Neural cell (in vitro differentiated cells): ENCODE results near the gene DUSP12. TPM values are rescaled to one million over a fixed set of nuclear protein-coding genes. Genes with fewer than 3 reads are reported as not detected.

Source experiments
- H2AFZ ChIP-seq: fragments of 200-600, 300-800 bp; sonication (generic), shearing (Covaris generic); 2 replicates; pipeline ENCODE4 v1.6.0; 2014; ENCODE audit warnings: low read depth, mild to moderate bottlenecking, antibody characterized with exemption, low read length, moderate library complexity
- H3F3A ChIP-seq: fragments of 200-600 bp; shearing (Covaris generic); 2 replicates; pipeline ENCODE4 v1.6.1; 2016; ENCODE audit warnings: mild to moderate bottlenecking, moderate library complexity, mixed read lengths, antibody characterized with exemption, low read length; ENCODE audit not compliant: insufficient read depth, poor library complexity, severe bottlenecking
- H3K27ac ChIP-seq: fragments of 200-600, 300-800 bp; sonication (generic), shearing (Covaris generic); 2 replicates; pipeline ENCODE4 v1.5.1; 2014; ENCODE audit warnings: mild to moderate bottlenecking, low read length, moderate library complexity
- H3K27me3 ChIP-seq: fragments of 300-800, 200-600 bp; sonication (generic), shearing (Covaris generic); 2 replicates; pipeline ENCODE4 v1.6.0; 2014; ENCODE audit warnings: mild to moderate bottlenecking, low read depth, low read length, moderate library complexity; ENCODE audit not compliant: insufficient read depth
- H3K36me3 ChIP-seq: fragments of 300-800, 200-600 bp; sonication (generic), shearing (Covaris generic); 2 replicates; pipeline ENCODE4 v1.5.1; 2014; ENCODE audit warnings: mild to moderate bottlenecking, antibody characterized with exemption, low read length, moderate library complexity; ENCODE audit not compliant: insufficient read depth
- H3K4me2 ChIP-seq: fragments of 300-800, 200-600 bp; sonication (generic), shearing (Covaris generic); 2 replicates; pipeline ENCODE4 v1.6.0; 2014; ENCODE audit warnings: mild to moderate bottlenecking, low read length
- H3K4me3 ChIP-seq: fragments of 300-800, 200-600 bp; sonication (generic), shearing (Covaris generic); 2 replicates; pipeline ENCODE4 v1.5.1; 2014; ENCODE audit warnings: mild to moderate bottlenecking, low read length, moderate library complexity
- H3K79me2 ChIP-seq: fragments of 200-600 bp; shearing (Covaris generic); replicated peaks from 2 replicates; pipeline ENCODE4 v1.6.0; 2014; ENCODE audit warnings: mild to moderate bottlenecking, low read length, moderate library complexity; ENCODE audit not compliant: insufficient read depth
- H3K9ac ChIP-seq: fragments of 300-800, 200-600 bp; sonication (generic), shearing (Covaris generic); 2 replicates; pipeline ENCODE4 v1.6.1; 2016; ENCODE audit warnings: mild to moderate bottlenecking, low read length, mixed read lengths
- H3K9me2 ChIP-seq: fragments of 200-600 bp; shearing (Covaris generic); 2 replicates; pipeline ENCODE4 v1.6.1; 2016; ENCODE audit warnings: mild to moderate bottlenecking, low read length, mixed read lengths; ENCODE audit not compliant: insufficient read depth
- H3K9me3 ChIP-seq: fragments of 200-600, 300-800 bp; sonication (generic), shearing (Covaris generic); 2 replicates; pipeline ENCODE4 v1.6.1; 2016; ENCODE audit warnings: mild to moderate bottlenecking, mixed run types, low read length, moderate library complexity, mixed read lengths
- H4K20me1 ChIP-seq: fragments of 200-600 bp; shearing (Covaris generic); 2 replicates; pipeline ENCODE4 v1.6.1; 2016; ENCODE audit warnings: mild to moderate bottlenecking, mixed run types; ENCODE audit not compliant: insufficient read depth
- CTCF ChIP-seq: fragments of 450-650 bp; IDR thresholded peaks from 2 replicates; pipeline ENCODE4 v1.5.1; 2014; ENCODE audit warnings: antibody characterized with exemption, mild to moderate bottlenecking, moderate library complexity; ENCODE audit not compliant: poor library complexity, severe bottlenecking
- EP300 ChIP-seq: fragments of 450-650 bp; conservative IDR thresholded peaks from 2 replicates; pipeline ENCODE4 v1.6.1; 2014; ENCODE audit warnings: antibody characterized with exemption, mild to moderate bottlenecking, moderate library complexity; ENCODE audit not compliant: poor library complexity, severe bottlenecking
- EZH2 ChIP-seq: fragments of 200-600, 300-800 bp; shearing (Covaris generic), sonication (generic); IDR thresholded peaks from 2 replicates; pipeline ENCODE4 v1.6.1; 2014; ENCODE audit warnings: antibody characterized with exemption, low read length, borderline replicate concordance, mild to moderate bottlenecking; ENCODE audit not compliant: insufficient read depth, poor library complexity, severe bottlenecking
- MXI1 ChIP-seq: fragments of 450-650 bp; conservative IDR thresholded peaks from 2 replicates; pipeline ENCODE4 v1.6.1; 2014; ENCODE audit warnings: antibody characterized with exemption, mild to moderate bottlenecking; ENCODE audit not compliant: poor library complexity, severe bottlenecking
- POLR2AphosphoS5 ChIP-seq: IDR thresholded peaks from 2 replicates; pipeline ENCODE4 v1.6.1; 2012
- RAD21 ChIP-seq: fragments of 450-650 bp; conservative IDR thresholded peaks from 2 replicates; pipeline ENCODE4 v1.6.1; 2014; ENCODE audit warnings: antibody characterized with exemption, mild to moderate bottlenecking, moderate library complexity
- REST ChIP-seq: IDR thresholded peaks from 2 replicates; pipeline ENCODE4 v1.6.1; 2012; ENCODE audit warnings: borderline replicate concordance
- SMC3 ChIP-seq: fragments of 450-650 bp; conservative IDR thresholded peaks from 2 replicates; pipeline ENCODE4 v1.6.1; 2014; ENCODE audit warnings: antibody characterized with exemption, mild to moderate bottlenecking, moderate library complexity; ENCODE audit not compliant: poor library complexity
- TAF1 ChIP-seq: IDR thresholded peaks from 2 replicates; pipeline ENCODE4 v1.6.1; 2012; ENCODE audit warnings: low read depth
- polyA plus RNA-seq: library from polyadenylated mRNA; depleted of rRNA; stranded (reverse); fragments of >200 nt; gene quantifications from 2 replicates; pipeline ENCODE4 v1.2.3, GENCODE V29; 2014

DUSP12 gene
- polyA plus RNA-seq, 1 donor from 2014 or later, result 209 TPM

DNA sequence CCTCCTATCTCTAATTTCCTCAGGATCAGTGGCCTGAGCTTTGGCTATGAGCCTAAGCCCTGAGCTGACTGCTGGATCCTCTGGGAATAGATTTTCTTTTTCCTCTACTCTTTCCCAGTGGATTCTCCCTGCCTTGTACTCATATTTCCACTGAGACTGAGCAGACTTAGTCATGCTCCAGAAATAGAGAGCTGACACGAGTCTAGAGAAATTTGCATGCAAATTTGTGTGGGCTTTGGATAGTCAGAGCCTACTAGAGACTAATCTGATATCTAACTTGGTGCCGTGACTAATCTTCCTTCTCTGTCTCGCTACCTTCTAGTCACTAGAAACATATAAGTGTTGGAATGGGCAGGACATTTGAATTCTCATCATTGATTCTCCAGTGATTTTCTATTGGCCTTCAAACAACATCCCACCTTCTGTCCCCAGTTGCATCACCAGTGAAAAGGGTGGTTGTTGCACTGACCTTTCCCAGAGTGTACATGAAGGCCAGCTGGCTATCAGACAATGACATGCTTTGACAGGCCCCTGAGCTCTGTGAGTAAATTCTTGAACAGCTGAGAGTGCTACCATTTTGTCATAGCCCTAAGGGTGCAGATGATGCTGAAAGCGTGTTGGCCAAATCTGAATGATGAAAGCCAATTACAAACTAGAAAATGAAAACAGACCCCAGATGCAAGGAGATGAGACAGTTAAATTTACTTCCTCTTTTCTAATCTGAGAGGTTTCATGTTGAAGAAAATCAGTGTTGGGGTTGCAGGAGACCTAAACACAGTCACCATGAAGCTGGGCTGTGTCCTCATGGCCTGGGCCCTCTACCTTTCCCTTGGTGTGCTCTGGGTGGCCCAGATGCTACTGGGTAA is 42.9 kb upstream of the DUSP12 start, which contains the start of gene FCRLA:
TSS of gene FCRLA (plus strand) at position 748 of the 866 bp plus-strand sequence. CDS start at position 784, 36 bp downstream.
- Histone ChIP-seq H3K27me3 (no peaks in the 10 kb centered on the region), H2AFZ (no peak within 1 kb of the TSS), H4K20me1 (no peaks in the 10 kb centered on the region), H3K4me3 (no peak within 1 kb of the TSS), H3K9me3 (no peaks in the 10 kb centered on the region), H3K79me2 (no peaks in the 10 kb centered on the region), H3K27ac (no peak within 1 kb of the TSS), H3K9me2 (no peaks in the 10 kb centered on the region), H3K36me3 (no peaks in the 10 kb centered on the region), H3K9ac (no peak within 1 kb of the TSS), H3F3A (no peaks in the 10 kb centered on the region), H3K4me2 (no peak within 1 kb of the TSS)
- TF ChIP-seq MXI1 (no peak), RAD21 (no peak), POLR2AphosphoS5 (no peak), EZH2 (no peak), CTCF (no peak), TAF1 (no peak), REST (no peak), EP300 (no peak), SMC3 (no peak)

GRCh38 chr1:161707503-161707902 is 42.1 kb upstream of the DUSP12 start:
- Histone ChIP-seq H3K79me2 (no peaks in the 10 kb centered on the region), H3K27ac (no peak overlapping the region), H3K9ac (no peak overlapping the region), H4K20me1 (no peaks in the 10 kb centered on the region), H3K9me3 (no peaks in the 10 kb centered on the region), H3K4me3 (no peak overlapping the region), H2AFZ (no peak overlapping the region), H3K27me3 (no peaks in the 10 kb centered on the region), H3K4me2 (no peak overlapping the region), H3K36me3 (no peaks in the 10 kb centered on the region), H3K9me2 (no peaks in the 10 kb centered on the region), H3F3A (no peaks in the 10 kb centered on the region)
- TF ChIP-seq EP300 (no peak), REST (no peak), SMC3 (no peak), RAD21 (no peak), CTCF (no peak), POLR2AphosphoS5 (no peak), EZH2 (no peak), TAF1 (no peak), MXI1 (no peak)
